HG02943 (cell line): ENCODE results near the gene NLN.
"Not testable (repeated sequence)": the region's sequence is repeated elsewhere in the genome, so short reads cannot be mapped to it uniquely, and the experiment has no call there.

Source experiments
- ATAC-seq: cut with Tn5 transposase; IDR thresholded peaks from one replicate; pipeline ENCODE4 v1.9.1; 2021; ENCODE audit warnings: mild to moderate bottlenecking, low read depth, moderate library complexity; ENCODE audit not compliant: unreplicated experiment

NLN gene

GRCh38 chr5:65805089-65805488, 83.1 kb downstream of the NLN start:
- ATAC-seq, result no peak

GRCh38 chr5:65807494-65807893, 85.5 kb downstream of the NLN start:
- not testable (repeated sequence) for ATAC-seq

- ATAC-seq, result no peak
Observed at GRCh38 chr5:65808251-65808741, 86.3 kb downstream of the NLN start.

- ATAC-seq, result no peak
Observed at GRCh38 chr5:65808818-65809217, 86.8 kb downstream of the NLN start.

GRCh38 chr5:65809817-65810531, 88.0 kb downstream of the NLN start:
- no peak for ATAC-seq

- ATAC-seq, result no peak
Observed at GRCh38 chr5:65811004-65811403, 89.0 kb downstream of the NLN start.

GRCh38 chr5:65811885-65812284, 89.9 kb downstream of the NLN start:
- ATAC-seq, result no peak

- ATAC-seq, result no peak
Observed at GRCh38 chr5:65812648-65813047, 90.6 kb downstream of the NLN start.

GRCh38 chr5:65813174-65813573, 91.2 kb downstream of the NLN start:
- no peak for ATAC-seq

GRCh38 chr5:65815161-65815560, 93.2 kb downstream of the NLN start:
- ATAC-seq, result no peak

GRCh38 chr5:65816729-65817128, 94.7 kb downstream of the NLN start:
- no peak for ATAC-seq

GRCh38 chr5:65817931-65818330, 95.9 kb downstream of the NLN start:
- ATAC-seq, result no peak

GRCh38 chr5:65818592-65818991, 96.6 kb downstream of the NLN start:
- no peak for ATAC-seq

GRCh38 chr5:65819215-65819904, 97.4 kb downstream of the NLN start:
- ATAC-seq, result no peak

- no peak for ATAC-seq
Observed at GRCh38 chr5:65819905-65820240, 97.9 kb downstream of the NLN start.

GRCh38 chr5:65820373-65820772, 98.4 kb downstream of the NLN start:
- no peak for ATAC-seq

GRCh38 chr5:65821966-65822365, 100.0 kb downstream of the NLN start:
- no peak for ATAC-seq

- ATAC-seq, result no peak
Observed at GRCh38 chr5:65822710-65823109, 100.7 kb downstream of the NLN start.

GRCh38 chr5:65823204-65823603, 101.2 kb downstream of the NLN start:
- no peak for ATAC-seq

GRCh38 chr5:65823845-65824445, 101.9 kb downstream of the NLN start:
- ATAC-seq, result no peak

GRCh38 chr5:65825408-65826328, 103.7 kb downstream of the NLN start:
- ATAC-seq, result no peak
